ENCODE data around the gene GRIK3. TPM values are rescaled to one million over a fixed set of nuclear protein-coding genes. Genes with fewer than 3 reads are reported as not detected.

GRIK3 gene
- total RNA-seq, 2 donors from 2014 or later, result 0.14 TPM

- Histone ChIP-seq H3K4me3 (no peak overlapping the region), H3K27me3 (replicated peaks; ENCODE audit: insufficient read depth) (no peaks in the 10 kb centered on the region), H3K9me3 (no peaks in the 10 kb centered on the region), H3K4me1 (ENCODE audit: control insufficient read depth in 1 of 2, low read depth in 2 of 2) (no peaks in the 10 kb centered on the region), H3K36me3 (no peaks in the 10 kb centered on the region), H3K27ac (no peak overlapping the region)
- TF ChIP-seq CTCF (IDR thresholded peaks at IDR 0.05), result no peak
- no peak for ATAC-seq (ENCODE audit: insufficient number of reproducible peaks, low FRiP score, low read depth)
- DNase-seq (ENCODE audit: low spot score), result no peak
Observed at GRCh38 chr1:37069406-37069805, 35.1 kb upstream of the GRIK3 start.

GRCh38 chr1:37068897-37069296 is 34.6 kb upstream of the GRIK3 start:
- Histone ChIP-seq H3K4me1 (ENCODE audit: control insufficient read depth in 1 of 2, low read depth in 2 of 2) (no peaks in the 10 kb centered on the region), H3K27ac (no peak overlapping the region), H3K27me3 (replicated peaks; ENCODE audit: insufficient read depth) (no peaks in the 10 kb centered on the region), H3K36me3 (no peaks in the 10 kb centered on the region), H3K9me3 (no peaks in the 10 kb centered on the region), H3K4me3 (no peak overlapping the region)
- no peak for ATAC-seq (ENCODE audit: insufficient number of reproducible peaks, low FRiP score, low read depth)
- no peak for DNase-seq (ENCODE audit: low spot score)
- TF ChIP-seq CTCF (IDR thresholded peaks at IDR 0.05), result no peak

GRCh38 chr1:37068260-37068659 is 33.9 kb upstream of the GRIK3 start:
- no peaks in the 10 kb centered on the region for H3K4me1 ChIP-seq (ENCODE audit: control insufficient read depth in 1 of 2, low read depth in 2 of 2)
- H3K36me3 ChIP-seq, result no peaks in the 10 kb centered on the region
- TF ChIP-seq CTCF (IDR thresholded peaks at IDR 0.05), result no peak
- no peaks in the 10 kb centered on the region for H3K27me3 ChIP-seq (replicated peaks; ENCODE audit: insufficient read depth)
- H3K27ac ChIP-seq, result no peak overlapping the region
- no peaks in the 10 kb centered on the region for H3K9me3 ChIP-seq
- H3K4me3 ChIP-seq, result no peak overlapping the region
- DNase-seq (ENCODE audit: low spot score) (no peak), ATAC-seq (ENCODE audit: insufficient number of reproducible peaks, low FRiP score, low read depth) (no peak)

DNA sequence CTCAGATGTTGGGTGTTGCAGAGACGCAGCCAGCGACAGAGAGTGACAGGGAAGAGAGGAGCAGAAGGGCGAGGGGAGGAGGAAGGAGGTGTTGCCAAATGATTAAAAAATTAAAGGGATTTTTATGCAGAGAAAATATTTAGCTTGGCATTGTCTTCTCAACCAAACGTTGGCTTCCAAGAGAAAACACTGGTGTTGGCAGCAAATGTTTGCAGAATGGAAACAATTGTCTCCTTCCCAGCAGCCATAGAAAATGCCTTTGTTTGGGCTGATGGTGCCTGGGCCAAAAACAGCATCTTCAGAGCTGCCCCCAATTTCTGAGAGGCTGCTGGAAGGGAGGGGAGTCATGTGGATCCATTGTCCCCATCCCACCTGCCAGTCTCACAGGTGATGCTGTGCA is 29.7 kb upstream of the GRIK3 start:
- Histone ChIP-seq H3K4me1 (ENCODE audit: control insufficient read depth in 1 of 2, low read depth in 2 of 2) (no peaks in the 10 kb centered on the region), H3K9me3 (no peaks in the 10 kb centered on the region), H3K27me3 (replicated peaks; ENCODE audit: insufficient read depth) (no peaks in the 10 kb centered on the region), H3K27ac (no peak overlapping the region), H3K36me3 (no peaks in the 10 kb centered on the region), H3K4me3 (no peak overlapping the region)
- ATAC-seq (ENCODE audit: insufficient number of reproducible peaks, low FRiP score, low read depth), result no peak
- DNase-seq (ENCODE audit: low spot score), result no peak
- TF ChIP-seq CTCF (IDR thresholded peaks at IDR 0.05), result no peak

- Histone ChIP-seq H3K36me3 (no peaks in the 10 kb centered on the region), H3K4me3 (no peak overlapping the region), H3K27ac (no peak overlapping the region), H3K9me3 (no peaks in the 10 kb centered on the region), H3K27me3 (replicated peaks; ENCODE audit: insufficient read depth) (no peaks in the 10 kb centered on the region), H3K4me1 (ENCODE audit: control insufficient read depth in 1 of 2, low read depth in 2 of 2) (no peaks in the 10 kb centered on the region)
- ATAC-seq (ENCODE audit: insufficient number of reproducible peaks, low FRiP score, low read depth) (no peak), DNase-seq (ENCODE audit: low spot score) (no peak)
- TF ChIP-seq CTCF (IDR thresholded peaks at IDR 0.05), result no peak
Observed at GRCh38 chr1:37059346-37059745, 25.0 kb upstream of the GRIK3 start.

Measured in thoracic aorta (tissue), 2 donors.